HG02973 (cell line): ENCODE measurements around the gene TNFRSF18.

Experiments
- ATAC-seq: cut with Tn5 transposase; IDR thresholded peaks from one replicate; pipeline ENCODE4 v1.9.1; 2021; ENCODE audit warnings: moderate library complexity; ENCODE audit not compliant: unreplicated experiment

TNFRSF18 gene

GRCh38 chr1:1213345-1214265 is 7.2 kb upstream of the TNFRSF18 start, which contains the start of gene TNFRSF4:
TNFRSF4 (minus strand) TSS chr1:1214153; CDS start chr1:1214127, 26 bp downstream.
- ATAC-seq, result no peak

GRCh38 chr1:1212780-1213344 is 6.5 kb upstream of the TNFRSF18 start:
- ATAC-seq, result no peak

GRCh38 chr1:1211541-1212441 is 5.4 kb upstream of the TNFRSF18 start:
- ATAC-seq, result no peak

- ATAC-seq, result no peak
Measured at GRCh38 chr1:1210726-1211540, 4.5 kb upstream of the TNFRSF18 start.

GRCh38 chr1:1208713-1209433 is 2.5 kb upstream of the TNFRSF18 start:
- no peak for ATAC-seq

GRCh38 chr1:1207571-1207892 is 1.1 kb upstream of the TNFRSF18 start:
- ATAC-seq, result no peak

- ATAC-seq, result no peak
Measured at GRCh38 chr1:1206966-1207531, 657 bp upstream of the TNFRSF18 start.

- ATAC-seq, result no peak
Measured at GRCh38 chr1:1205769-1206375, 520 bp downstream of the TNFRSF18 start.

GRCh38 chr1:1204998-1205768 is 1.2 kb downstream of the TNFRSF18 start:
- no peak for ATAC-seq

- no peak for ATAC-seq
Measured at GRCh38 chr1:1204425-1204920, 1.9 kb downstream of the TNFRSF18 start.

GRCh38 chr1:1203561-1204424 is 2.6 kb downstream of the TNFRSF18 start:
- ATAC-seq, result no peak

- ATAC-seq, result no peak
Measured at GRCh38 chr1:1202831-1203560, 3.4 kb downstream of the TNFRSF18 start.

- peak; percentile 24 for ATAC-seq
Measured at GRCh38 chr1:1200876-1201810, 5.2 kb downstream of the TNFRSF18 start.

GRCh38 chr1:1199961-1200875 is 6.2 kb downstream of the TNFRSF18 start:
- ATAC-seq, result no peak
